ENCODE results near the gene MAPRE2.

Gene MAPRE2

GRCh38 chr18:35029103-35029502 lies 12.1 kb upstream of the MAPRE2 start:
- CTCF ChIA-PET: no interaction called here
- H3K27ac ChIP-seq: no peak overlapping the region

GRCh38 chr18:35029770-35030169 lies 11.4 kb upstream of the MAPRE2 start:
- CTCF ChIA-PET: no interaction called here
- H3K27ac ChIP-seq: no peak overlapping the region
- DNase-seq (ENCODE audit: low spot score): no peak
- TF ChIP-seq, protein P1, sequence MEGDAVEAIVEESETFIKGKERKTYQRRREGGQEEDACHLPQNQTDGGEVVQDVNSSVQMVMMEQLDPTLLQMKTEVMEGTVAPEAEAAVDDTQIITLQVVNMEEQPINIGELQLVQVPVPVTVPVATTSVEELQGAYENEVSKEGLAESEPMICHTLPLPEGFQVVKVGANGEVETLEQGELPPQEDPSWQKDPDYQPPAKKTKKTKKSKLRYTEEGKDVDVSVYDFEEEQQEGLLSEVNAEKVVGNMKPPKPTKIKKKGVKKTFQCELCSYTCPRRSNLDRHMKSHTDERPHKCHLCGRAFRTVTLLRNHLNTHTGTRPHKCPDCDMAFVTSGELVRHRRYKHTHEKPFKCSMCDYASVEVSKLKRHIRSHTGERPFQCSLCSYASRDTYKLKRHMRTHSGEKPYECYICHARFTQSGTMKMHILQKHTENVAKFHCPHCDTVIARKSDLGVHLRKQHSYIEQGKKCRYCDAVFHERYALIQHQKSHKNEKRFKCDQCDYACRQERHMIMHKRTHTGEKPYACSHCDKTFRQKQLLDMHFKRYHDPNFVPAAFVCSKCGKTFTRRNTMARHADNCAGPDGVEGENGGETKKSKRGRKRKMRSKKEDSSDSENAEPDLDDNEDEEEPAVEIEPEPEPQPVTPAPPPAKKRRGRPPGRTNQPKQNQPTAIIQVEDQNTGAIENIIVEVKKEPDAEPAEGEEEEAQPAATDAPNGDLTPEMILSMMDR (conservative IDR thresholded peaks at IDR 0.05; ENCODE audit: low read depth): no peak
- POLR2A ChIA-PET (ENCODE audit: low non-redundant PET): no interaction called here

More at GRCh38 chr18:35029103-35029502, 12.1 kb upstream of the MAPRE2 start:
- TF ChIP-seq, protein P1 (conservative IDR thresholded peaks at IDR 0.05; ENCODE audit: low read depth): no peak
- POLR2A ChIA-PET (ENCODE audit: low non-redundant PET): no interaction called here
- DNase-seq (ENCODE audit: low spot score): no peak

DNA sequence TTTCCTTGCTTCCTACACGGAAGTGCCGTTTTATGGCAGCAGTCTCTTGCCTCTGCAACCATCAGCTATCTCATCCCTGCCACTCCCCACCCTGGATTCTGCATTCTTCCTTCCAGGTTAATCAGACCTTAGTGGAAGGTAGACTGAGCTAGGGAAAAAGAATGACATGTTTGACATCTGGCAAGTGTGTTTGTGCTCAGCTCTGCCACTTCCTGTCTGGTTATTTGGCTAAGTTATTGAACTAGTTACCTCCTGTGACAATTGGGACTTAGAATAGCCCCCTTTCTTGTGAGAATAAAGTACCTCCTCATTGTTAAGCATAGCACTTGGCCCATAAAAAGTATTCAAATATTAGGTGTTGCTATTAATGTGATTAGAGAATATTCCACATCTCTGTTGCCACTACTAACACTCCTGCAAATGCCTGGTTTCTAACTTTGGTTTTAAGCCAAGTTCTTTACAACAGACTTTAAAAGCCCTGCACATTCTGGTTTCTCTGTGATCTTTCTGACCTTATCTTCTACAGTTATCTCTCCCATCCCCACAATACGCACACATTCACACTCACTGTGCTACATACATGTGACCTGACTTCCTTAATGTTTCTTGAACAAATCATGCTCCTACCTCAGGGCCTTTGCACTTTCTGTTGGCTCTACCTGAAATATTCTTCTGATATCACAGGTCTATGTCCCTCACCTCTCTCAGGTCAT lies 10.8 kb upstream of the MAPRE2 start:
- no peak overlapping the region for H3K27ac ChIP-seq
- ChIA-PET POLR2A (ENCODE audit: low non-redundant PET) (no interaction called here), CTCF (no interaction called here)
- TF ChIP-seq, protein P1 (conservative IDR thresholded peaks at IDR 0.05; ENCODE audit: low read depth): no peak
- DNase-seq (ENCODE audit: low spot score): no peak

GRCh38 chr18:35032113-35032512 lies 9.1 kb upstream of the MAPRE2 start:
- CTCF ChIA-PET: no interaction called here
- no peak overlapping the region for H3K27ac ChIP-seq
- TF ChIP-seq, protein P1 (conservative IDR thresholded peaks at IDR 0.05; ENCODE audit: low read depth): no peak
- POLR2A ChIA-PET (ENCODE audit: low non-redundant PET): no interaction called here
- DNase-seq (ENCODE audit: low spot score): no peak

GRCh38 chr18:35038029-35038428 lies 3.2 kb upstream of the MAPRE2 start:
- H3K27ac ChIP-seq: no peak overlapping the region
- ChIA-PET CTCF (no interaction called here), POLR2A (ENCODE audit: low non-redundant PET) (no interaction called here)
- TF ChIP-seq, protein P1 (conservative IDR thresholded peaks at IDR 0.05; ENCODE audit: low read depth): no peak
- no peak for DNase-seq (ENCODE audit: low spot score)

DNA sequence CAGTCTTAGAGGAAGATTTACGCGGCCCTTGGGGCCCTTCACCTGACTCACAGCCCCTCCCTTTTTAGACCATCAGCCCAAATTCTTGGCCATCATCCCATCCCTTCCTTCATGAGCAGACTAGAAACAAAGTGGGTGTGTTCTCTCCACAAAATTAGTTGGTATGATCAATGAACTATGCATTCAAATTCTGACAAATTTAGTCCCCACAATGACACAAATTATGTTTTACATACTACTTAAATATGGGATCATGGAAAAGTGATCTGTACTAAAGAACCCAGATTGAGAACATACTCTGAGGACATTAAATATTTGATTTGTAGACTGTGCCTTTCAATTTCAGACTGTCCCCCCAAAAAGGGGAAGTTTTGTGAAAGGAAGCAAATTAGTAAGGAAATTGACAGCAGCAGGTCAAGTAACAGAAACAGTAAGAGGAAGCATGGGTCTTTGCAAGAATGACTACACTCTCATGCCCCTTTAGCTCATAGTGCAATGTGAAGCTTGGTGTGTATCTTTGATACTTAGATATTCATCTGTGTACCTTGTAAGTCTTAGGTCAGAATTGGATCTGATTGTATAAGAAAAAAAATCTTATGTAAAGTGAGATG lies 2.2 kb upstream of the MAPRE2 start:
- POLR2A ChIA-PET (ENCODE audit: low non-redundant PET): no interaction called here
- CTCF ChIA-PET: no interaction called here
- TF ChIP-seq, protein P1 (conservative IDR thresholded peaks at IDR 0.05; ENCODE audit: low read depth): no peak
- no peak for DNase-seq (ENCODE audit: low spot score)
- no peak overlapping the region for H3K27ac ChIP-seq

Data from RWPE1 (cell line).